ENCODE data around the gene PLA2G6. TPM values are rescaled to one million over a fixed set of nuclear protein-coding genes. Genes with fewer than 3 reads are reported as not detected.

The PLA2G6 gene
- total RNA-seq, 4 donors from 2014 or later = 12.9 to 24.2 (median 14.2) TPM

DNA sequence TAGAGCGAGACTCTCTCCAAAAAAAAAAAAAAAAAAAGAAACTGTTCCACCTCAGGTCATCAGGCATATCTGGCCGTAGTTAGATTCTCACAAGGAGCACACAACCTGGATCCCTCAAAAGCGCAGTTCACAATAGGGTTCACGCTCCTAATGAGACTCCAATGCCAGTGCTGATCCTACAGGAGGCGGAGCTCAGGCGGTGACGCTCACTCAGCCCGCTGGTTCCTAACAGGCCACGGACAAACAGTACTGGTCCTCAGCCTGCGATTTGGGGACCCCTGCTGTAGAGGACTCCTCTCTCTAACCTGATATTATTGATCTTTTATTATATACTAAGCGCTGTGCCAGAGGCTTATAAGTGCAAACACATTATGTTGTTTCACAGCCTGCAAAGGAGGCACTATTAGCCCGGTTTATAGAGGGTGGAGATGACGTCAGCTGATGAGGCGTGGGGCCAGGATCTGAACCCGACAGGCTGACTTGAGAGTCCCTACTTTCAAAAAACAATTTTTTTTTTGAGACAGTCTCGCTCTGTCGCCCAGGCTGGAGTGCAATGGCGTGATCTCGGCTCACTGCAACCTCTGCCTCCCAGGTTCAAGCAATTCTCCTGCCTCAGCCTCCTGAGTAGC is 15.3 kb upstream of the PLA2G6 start:
- H3K36me3 ChIP-seq = no peaks in the 10 kb centered on the region
- no peaks in the 10 kb centered on the region for H3K9me3 ChIP-seq
- H3K4me3 ChIP-seq = no peak overlapping the region
- H3K4me1 ChIP-seq = peaks cover 0 to 23% (median 7%) of the 10 kb centered on the region in 3 donors
- no peaks in the 10 kb centered on the region for H3K27me3 ChIP-seq
- intact Hi-C loops (cut with DNase I) = no loop called here
- no peak for DNase-seq
- H3K27ac ChIP-seq = no peak overlapping the region
- 57 to 64% methylated on average over 18 to 19 of the region's 19 CpGs for WGBS, 2 donors
- TF ChIP-seq POLR2A (IDR thresholded peaks at IDR 0.05) = no peak
- TF ChIP-seq, protein P1, sequence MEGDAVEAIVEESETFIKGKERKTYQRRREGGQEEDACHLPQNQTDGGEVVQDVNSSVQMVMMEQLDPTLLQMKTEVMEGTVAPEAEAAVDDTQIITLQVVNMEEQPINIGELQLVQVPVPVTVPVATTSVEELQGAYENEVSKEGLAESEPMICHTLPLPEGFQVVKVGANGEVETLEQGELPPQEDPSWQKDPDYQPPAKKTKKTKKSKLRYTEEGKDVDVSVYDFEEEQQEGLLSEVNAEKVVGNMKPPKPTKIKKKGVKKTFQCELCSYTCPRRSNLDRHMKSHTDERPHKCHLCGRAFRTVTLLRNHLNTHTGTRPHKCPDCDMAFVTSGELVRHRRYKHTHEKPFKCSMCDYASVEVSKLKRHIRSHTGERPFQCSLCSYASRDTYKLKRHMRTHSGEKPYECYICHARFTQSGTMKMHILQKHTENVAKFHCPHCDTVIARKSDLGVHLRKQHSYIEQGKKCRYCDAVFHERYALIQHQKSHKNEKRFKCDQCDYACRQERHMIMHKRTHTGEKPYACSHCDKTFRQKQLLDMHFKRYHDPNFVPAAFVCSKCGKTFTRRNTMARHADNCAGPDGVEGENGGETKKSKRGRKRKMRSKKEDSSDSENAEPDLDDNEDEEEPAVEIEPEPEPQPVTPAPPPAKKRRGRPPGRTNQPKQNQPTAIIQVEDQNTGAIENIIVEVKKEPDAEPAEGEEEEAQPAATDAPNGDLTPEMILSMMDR (IDR thresholded peaks at IDR 0.05) = no peak

DNA sequence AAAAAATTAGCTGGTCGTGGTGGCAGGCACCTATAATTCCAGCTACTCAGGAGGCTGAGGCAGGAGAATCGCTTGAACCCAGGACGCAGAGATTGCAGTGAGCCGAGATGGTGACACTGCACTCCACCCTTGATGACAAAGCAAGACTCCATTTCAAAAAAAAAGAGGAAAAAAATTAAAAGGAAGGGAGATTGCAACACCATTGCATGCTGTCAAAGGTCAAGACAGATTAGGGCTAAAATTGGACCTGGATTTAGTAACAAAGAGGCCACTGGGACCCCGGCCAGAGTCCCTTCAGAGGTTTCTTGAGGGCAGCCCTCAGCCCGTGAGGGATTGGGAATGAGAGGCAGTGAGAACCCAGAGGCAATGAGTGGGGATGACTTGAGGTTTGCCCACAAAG is 11.9 kb upstream of the PLA2G6 start:
- H3K9me3 ChIP-seq = no peaks in the 10 kb centered on the region
- TF ChIP-seq, protein P1 (IDR thresholded peaks at IDR 0.05) = no peak
- no peak for TF ChIP-seq POLR2A (IDR thresholded peaks at IDR 0.05)
- peaks cover 0 to 15% (median 7%) of the 10 kb centered on the region in 3 donors for H3K4me1 ChIP-seq
- intact Hi-C loops (cut with DNase I) = no loop called here
- H3K27me3 ChIP-seq = no peaks in the 10 kb centered on the region
- H3K36me3 ChIP-seq = no peaks in the 10 kb centered on the region
- DNase-seq = no peak
- H3K27ac ChIP-seq = no peak overlapping the region
- H3K4me3 ChIP-seq = no peak overlapping the region
- 58 to 68% methylated on average over 6 of the region's 6 CpGs for WGBS, 2 donors

DNA sequence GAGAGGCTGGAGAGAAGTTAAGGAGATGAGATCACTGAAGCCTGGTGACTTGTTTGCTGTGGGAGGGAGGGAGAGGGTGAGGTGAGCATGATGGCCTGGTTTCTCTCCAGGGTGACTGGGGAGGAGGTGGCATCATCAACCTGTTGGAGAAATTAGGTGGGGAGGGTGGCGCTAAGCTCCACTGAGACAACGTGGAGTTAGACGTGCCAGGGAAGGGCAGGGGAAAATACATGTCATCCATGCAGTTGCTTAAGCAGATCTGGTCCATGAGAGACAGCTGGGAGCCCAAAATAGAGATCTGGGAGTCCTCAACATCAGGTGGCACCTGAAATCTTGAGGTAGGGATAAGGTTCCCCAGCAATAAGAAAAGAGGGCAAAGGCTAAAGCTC is 10.8 kb upstream of the PLA2G6 start:
- Histone ChIP-seq H3K36me3 (no peaks in the 10 kb centered on the region), H3K4me3 (no peak overlapping the region), H3K27ac (no peak overlapping the region), H3K9me3 (no peaks in the 10 kb centered on the region), H3K27me3 (no peaks in the 10 kb centered on the region), H3K4me1 (peaks cover 0 to 20% (median 7%) of the 10 kb centered on the region in 3 donors)
- whole genome bisulfite sequencing, 2 donors = 82 to 87% methylated on average over 3 of the region's 3 CpGs
- no peak for DNase-seq
- intact Hi-C loops (cut with DNase I) = no loop called here
- TF ChIP-seq, protein P1 (IDR thresholded peaks at IDR 0.05) = no peak
- no peak for TF ChIP-seq POLR2A (IDR thresholded peaks at IDR 0.05)

DNA sequence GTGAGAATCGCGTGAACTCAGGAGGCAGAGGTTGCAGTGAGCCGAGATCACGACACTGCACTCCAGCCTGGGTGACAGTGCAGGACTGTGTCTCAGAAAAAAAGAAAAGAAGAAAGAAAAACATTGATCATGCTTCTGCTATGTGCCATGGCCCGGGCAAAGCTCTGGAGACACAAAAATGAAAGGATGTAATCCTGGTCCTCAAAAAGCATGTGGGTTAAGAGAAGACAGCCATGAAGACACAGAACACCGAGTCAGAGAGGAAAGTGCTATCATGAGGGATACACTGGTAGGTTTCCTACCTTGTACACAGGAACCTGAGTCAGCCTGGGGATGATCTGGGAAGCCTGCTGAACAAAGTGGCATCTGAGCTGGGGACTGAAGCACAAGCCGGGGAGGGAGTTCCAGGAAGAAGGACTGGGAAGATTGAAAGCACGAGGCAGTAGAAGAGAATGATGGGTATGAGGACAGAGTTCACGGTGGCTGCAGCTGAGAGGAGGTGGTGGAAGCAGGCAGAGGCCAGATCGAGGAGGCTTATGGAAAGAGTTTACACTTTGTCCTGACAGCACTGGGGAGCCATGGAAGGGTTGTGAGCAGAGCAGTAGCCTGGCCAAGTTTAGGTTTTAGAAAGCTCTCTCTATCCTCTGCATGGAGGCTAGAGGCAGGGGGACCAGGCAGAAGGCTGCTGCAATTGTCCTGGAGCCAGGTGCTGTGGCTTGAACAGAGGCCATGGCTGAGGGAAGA is 10.3 kb upstream of the PLA2G6 start:
- intact Hi-C loops (cut with DNase I) = no loop called here
- no peak for DNase-seq
- no peak overlapping the region for H3K4me3 ChIP-seq
- TF ChIP-seq, protein P1 (IDR thresholded peaks at IDR 0.05) = no peak
- TF ChIP-seq POLR2A (IDR thresholded peaks at IDR 0.05) = no peak
- no peaks in the 10 kb centered on the region for H3K27me3 ChIP-seq
- no peaks in the 10 kb centered on the region for H3K9me3 ChIP-seq
- no peaks in the 10 kb centered on the region for H3K36me3 ChIP-seq
- peaks cover 0 to 26% (median 7%) of the 10 kb centered on the region in 3 donors for H3K4me1 ChIP-seq
- H3K27ac ChIP-seq = no peak overlapping the region
- 75 to 81% methylated on average over 10 of the region's 10 CpGs for WGBS, 2 donors

DNA sequence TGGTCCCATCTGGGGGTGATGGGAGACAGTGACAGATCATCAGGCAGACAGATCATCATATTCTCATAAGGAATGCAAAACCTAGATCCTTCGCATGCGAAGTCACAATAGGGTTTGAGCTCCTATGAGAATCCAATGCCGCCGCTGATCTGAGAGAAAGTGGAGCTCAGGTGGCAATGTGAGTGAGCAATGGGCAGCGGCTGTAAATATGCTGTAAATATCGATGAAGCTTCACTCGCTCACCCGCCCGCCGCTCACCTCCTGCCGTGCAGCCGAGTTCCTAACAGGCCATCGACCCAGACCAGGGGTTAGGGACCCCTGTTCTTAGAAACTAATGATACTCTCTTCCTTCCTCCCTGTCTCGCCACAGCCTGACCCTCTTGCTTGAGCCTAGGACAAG is 9.4 kb upstream of the PLA2G6 start:
- Histone ChIP-seq H3K27ac (no peak overlapping the region), H3K27me3 (no peaks in the 10 kb centered on the region), H3K36me3 (no peaks in the 10 kb centered on the region), H3K4me3 (no peak overlapping the region), H3K4me1 (peaks cover 0 to 33% (median 7%) of the 10 kb centered on the region in 3 donors), H3K9me3 (no peaks in the 10 kb centered on the region)
- DNase-seq = no peak
- intact Hi-C loops (cut with DNase I) = no loop called here
- TF ChIP-seq, protein P1 (IDR thresholded peaks at IDR 0.05) = no peak
- no peak for TF ChIP-seq POLR2A (IDR thresholded peaks at IDR 0.05)
- 91 to 92% methylated on average over 14 of the region's 14 CpGs for WGBS, 2 donors

All from esophagus squamous epithelium (tissue), 5 donors.